ENCODE data around the gene RAB11FIP5.

RAB11FIP5 gene

DNA sequence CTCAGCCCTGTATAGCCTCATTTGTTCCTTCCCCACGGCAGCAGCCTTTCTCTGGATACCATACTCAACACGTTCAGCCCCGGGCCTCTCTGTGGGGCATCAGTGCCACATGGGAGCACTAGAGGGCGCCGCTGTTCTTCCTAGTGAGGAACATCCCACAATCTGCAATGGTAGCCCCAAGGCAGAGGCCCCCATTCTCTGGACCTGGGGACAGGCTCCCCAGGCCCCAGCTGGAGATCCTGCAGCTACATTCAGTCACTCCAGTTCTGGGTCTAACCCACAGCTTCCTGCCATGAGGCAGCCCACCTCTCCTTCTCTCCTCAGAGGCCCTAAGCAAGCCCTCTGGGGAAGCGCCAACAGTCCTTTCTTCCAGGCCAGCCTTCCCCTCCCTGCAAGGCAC lies 27.1 kb downstream of the RAB11FIP5 start:
- FAIRE-seq: no peak

DNA sequence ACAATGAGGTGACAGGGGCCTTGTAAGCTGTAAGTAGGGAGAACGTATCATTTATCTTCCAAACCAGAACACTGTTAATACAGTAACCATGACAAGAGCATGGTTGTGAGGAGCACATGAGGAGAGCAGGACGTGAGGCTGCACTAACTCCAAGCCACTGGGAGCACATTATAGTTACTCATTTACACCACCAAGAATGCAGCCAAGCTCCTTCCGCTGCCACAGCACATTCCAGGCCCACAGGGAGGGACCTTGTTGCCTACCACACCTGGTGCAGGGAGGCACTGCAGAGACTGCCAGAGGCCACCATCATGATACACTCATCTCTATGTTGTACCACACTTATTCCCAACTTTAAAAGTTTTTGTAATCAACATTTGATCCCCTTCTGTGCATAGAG lies 27.8 kb downstream of the RAB11FIP5 start:
- no peak for FAIRE-seq

DNA sequence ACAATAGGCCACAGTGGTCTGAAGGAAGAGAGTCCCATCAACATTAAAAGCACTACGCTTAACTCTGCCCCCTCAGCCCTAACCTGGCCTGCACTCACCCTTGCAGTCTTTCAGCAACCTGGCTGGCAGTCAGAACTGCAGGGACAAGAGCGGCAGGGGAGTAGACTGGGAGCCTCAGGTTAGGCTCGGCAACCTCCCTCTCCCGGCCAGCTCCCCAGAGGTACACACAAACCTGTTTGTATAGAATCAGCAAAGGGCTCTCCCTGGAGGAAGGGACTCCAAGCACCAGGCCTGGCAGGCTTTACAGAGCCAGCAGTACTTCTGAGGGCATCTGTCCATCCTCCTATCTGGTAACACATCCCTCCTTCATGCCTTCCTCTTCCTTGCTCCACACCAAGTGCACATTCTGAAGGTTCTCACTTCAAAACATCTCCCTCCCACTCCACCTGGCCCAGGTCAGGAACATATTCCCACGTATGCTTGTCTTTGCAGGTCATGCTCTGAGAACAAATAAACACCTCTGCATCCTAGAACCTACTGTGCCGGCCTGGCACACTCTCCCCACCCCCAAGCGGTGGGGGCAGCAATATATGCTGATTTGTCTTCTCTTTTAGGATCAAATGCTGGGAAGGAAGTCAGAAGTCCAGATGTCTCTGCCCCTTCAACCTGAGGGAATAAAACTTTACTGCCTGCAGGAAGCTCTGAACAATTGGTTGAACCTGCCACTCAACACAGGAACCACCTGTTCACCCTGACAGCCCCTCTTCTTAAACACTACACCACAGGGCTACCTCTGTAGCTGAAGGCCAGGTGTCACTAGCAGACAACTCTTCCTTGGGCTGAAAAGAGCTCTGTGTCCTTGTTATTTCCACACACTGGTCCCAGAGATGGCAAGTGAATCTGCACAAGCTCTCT lies 28.6 kb downstream of the RAB11FIP5 start:
- no peak for FAIRE-seq

- no peak for FAIRE-seq
These were observed 30.0 kb downstream of the RAB11FIP5 start for GRCh38 chr2:73082523-73083410.

GRCh38 chr2:73081181-73081671 lies 31.5 kb downstream of the RAB11FIP5 start:
- FAIRE-seq: no peak

DNA sequence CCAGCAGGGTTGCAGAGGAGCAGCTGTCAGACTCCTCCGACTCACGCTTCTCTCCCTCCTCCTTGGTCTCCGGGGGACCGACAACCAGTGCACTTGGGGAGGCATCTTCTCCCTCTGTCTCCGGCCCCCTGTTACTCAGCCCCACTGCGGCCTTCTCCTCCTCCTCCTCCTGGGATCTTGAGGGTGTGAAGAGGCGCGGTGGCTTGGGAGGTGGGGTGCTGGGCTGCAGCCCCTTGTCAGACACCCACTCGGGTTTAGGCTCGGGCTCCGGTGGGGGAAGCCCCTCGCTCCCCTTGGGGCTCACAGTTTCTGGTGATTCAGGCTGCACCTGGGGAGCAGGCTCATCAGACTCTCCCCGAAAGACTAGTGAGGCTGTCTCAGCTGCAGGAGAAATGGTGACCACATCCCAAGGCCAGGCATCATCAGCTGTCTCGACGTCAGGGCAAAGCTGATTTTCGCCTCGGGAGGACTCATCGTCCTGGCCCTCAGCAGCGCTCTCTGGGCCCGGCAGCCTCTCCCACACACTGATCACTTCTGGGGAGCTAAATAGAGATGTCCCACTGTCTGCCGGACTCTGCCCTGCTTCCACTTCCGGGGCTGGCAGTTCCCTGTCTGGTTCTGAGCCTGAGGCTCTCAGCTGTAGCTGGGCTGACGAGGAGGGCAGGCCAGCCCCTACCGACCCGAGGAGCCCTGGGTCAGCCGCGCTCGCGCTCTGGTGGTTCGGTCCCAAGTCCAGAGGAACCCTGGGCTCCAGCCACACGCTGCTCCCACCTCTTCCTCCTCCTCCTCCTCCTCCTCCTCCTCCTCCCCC lies 32.2 kb downstream of the RAB11FIP5 start:
- no peak for FAIRE-seq

GRCh38 chr2:73079636-73080035 lies 33.1 kb downstream of the RAB11FIP5 start:
- FAIRE-seq: no peak

GRCh38 chr2:73078457-73079411 lies 34.0 kb downstream of the RAB11FIP5 start:
- FAIRE-seq: no peak

DNA sequence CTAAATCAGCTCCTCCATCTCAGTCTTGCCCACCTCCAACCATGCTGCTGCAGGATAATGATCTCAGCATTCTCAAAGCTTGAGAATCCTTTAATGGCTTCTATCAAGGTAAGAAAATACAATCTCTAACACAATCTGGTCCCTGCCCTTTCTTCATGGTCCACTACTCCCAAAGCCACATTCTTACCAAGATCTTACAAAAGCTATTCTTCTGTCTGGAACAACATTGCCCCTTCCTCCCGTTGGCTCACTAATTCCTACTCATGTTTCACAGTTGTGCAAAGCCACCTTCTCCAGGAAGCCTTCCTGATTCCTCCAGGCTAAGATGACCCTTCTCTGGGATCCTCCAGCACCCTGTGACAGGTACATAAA lies 35.3 kb downstream of the RAB11FIP5 start:
- no peak for FAIRE-seq

DNA sequence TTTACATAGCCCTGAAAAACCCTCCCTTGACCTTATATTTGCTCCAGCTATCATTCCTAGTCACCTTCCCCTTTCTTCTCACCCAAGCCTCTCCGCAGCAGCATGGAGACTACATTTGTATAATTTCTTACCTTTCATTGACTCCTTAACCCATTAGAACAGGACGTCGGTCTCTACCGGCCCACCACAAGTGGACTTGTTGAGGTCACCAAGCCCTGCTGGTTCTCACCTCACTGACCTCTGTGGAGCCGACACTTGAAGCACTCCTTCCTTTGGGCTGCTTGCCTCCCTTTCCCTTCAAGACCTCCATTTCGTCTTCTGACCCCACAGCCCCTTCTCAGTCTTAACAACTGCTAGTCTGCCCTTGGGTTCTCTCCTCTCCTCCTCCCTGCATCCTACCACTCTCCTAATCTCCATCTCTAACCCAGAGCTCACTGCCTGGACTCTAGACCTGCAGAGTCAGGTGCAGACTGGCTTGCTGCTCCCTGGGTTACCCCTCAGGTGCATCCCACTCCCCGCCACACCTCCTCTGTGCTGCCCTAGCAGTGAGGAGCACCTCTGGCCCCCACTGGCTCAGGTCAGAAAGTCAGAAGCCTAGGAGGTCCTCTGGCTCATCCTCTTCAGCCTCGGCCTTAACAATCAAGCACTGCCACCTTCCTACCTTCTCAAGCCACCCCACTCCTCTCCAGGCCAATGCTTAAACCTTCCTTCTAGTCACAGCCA lies 35.9 kb downstream of the RAB11FIP5 start:
- FAIRE-seq: no peak

GRCh38 chr2:73075477-73076373 lies 37.0 kb downstream of the RAB11FIP5 start:
- FAIRE-seq: no peak

DNA sequence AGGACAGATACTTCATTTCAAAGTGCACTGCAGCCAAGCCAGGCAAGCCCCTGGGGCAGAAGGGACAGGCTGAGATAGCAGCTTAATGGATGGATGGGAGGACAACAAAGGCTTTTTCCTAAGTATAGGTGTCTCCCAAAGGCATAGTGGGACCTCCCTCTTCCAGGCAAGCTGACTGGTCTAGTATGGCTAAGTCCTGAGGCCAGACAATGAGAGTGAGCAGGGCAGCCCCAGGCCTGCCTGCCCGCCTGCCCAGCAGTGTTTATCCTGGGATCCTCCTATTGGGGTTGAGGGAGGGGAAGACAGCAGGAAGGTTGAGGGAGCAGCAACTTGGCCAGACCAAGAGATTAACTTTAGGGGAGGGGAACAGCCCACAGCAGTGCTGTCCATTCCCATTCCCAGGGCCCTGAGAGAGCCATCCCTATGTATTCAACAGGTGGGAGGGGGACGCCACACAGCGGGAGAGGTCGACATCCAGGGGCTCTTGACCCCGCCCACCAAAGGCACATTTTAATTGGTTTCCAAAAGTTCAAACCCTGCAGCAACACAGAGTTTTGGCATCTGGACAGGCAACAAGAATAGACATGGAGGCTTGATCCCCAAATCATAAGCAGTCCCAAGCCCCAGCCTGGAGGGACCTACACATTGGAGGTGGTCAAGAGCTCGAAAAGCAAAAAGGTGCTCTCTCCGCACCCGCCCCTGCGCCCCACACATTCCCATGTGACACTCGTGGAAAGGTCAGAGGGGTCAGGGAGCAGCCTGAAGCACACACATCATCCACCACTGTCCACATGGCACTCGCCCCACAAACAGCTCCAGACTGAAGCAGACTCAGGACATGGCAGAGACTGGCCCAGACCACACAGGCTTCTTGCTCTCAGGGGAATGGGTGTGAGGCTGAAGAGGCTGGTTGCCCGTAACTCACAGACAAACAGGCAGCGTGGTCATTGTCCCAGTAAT lies 38.4 kb downstream of the RAB11FIP5 start:
- no peak for FAIRE-seq

DNA sequence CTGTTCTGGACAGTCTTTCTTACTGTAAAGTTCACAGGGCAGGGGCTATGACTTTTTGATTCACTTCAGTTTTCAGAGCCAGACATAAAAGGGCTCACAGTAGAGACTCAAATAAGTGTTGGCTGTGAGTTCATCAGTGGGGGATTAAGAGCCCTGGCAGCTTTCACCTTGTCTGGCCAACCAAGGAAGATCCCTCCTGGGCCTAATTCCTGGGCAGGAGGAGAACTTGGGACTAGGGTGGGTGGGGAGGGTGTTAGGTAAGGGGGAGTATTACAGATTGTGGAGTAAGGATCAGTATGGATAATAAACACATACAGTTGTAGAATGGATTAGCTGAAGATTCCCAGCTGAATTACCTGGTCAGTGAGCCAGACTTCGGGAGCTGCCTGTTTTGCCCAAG lies 40.3 kb downstream of the RAB11FIP5 start:
- no peak for FAIRE-seq

DNA sequence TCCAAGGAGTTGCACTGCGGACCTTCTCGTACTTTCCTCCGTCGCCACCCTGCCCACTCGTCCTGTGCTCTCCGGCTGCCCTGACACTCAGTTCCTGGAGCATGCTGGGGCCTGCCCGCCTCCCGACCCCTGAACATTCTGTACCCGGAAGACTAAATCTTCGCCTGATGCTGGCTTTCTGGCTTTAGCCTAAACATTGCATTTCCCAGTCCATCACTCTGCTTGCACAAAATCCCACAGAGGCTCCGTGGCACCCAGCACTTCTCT lies 40.7 kb downstream of the RAB11FIP5 start:
- FAIRE-seq: no peak

DNA sequence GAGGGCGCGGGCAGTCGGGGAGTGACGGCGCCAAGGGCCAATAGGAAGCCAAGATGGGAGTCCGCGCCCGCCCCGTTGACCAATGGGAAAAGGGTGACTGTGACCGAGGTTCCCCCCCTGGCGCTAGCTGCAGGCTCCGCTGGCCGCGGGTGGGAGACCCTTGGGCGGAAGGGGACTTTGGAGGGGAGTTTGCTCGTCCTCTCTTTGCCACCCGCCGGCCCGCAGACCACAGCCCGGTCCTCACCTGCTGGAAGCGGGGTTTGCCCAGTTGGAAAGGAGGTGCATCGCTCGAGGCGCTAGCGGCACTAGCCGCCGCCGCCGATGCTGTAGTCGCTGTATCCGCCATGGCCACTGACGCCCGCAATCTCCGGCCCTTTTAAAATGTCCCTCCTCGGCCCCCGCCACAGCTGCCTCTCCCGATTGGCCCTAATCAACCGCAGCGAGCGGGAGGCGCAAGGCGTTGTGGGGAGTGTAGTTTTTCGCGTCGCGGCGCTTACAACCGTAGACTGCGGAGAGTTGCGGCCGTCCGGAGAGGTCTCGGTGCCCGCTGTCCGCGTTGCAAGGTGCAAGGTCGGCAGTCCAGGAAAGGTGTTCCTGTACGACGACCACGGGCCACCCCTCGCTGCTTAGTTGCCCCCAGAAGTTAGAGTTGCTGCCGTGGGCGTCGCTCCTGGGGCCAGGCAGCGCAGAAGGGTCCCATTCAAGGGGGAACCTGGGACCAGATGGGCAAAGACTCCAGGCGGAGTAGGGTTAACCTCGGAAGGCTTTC lies 41.2 kb downstream of the RAB11FIP5 start, which contains the start of gene SFXN5:
Gene SFXN5 (minus strand): TSS at position 353 of the 769 bp plus-strand sequence. CDS start 7 bp downstream, at position 346.
- FAIRE-seq: peak; percentile 75

- no peak for FAIRE-seq
These were observed 41.9 kb downstream of the RAB11FIP5 start for GRCh38 chr2:73070643-73071359.

All from G401.6 (cell line).